SK-N-SH treated with all-trans-retinoic acid at 6 μM for 48 hours (cell line): ENCODE data around the gene NAT8L.

Experiments
- ATAC-seq: fragments of 200-7000 bp; cut with Tn5 transposase; 3 replicates; pipeline ENCODE4 v1.9.1; 2020; ENCODE audit warnings: mild to moderate bottlenecking, moderate library complexity
- ARNTL ChIP-seq: fragments of 450-650 bp; formaldehyde crosslinking; IDR thresholded peaks from 2 replicates; pipeline ENCODE4 v1.5.0; 2020; ENCODE audit warnings: low read depth, mild to moderate bottlenecking, moderate library complexity, borderline replicate concordance
- BACH2 ChIP-seq: fragments of 250-450 bp; sonication (Bioruptor Pico); IDR thresholded peaks from 2 replicates; pipeline ENCODE4 v1.9.0; 2021; ENCODE audit warnings: mild to moderate bottlenecking, borderline replicate concordance
- CREB5 ChIP-seq: fragments of 250-450 bp; sonication (Bioruptor Pico); IDR thresholded peaks from 2 replicates; pipeline ENCODE4 v1.5.1; 2020; ENCODE audit warnings: low read depth, mild to moderate bottlenecking, moderate library complexity
- CSDC2 ChIP-seq: fragments of 250-450 bp; sonication (Bioruptor Pico); IDR thresholded peaks from 2 replicates; pipeline ENCODE4 v1.5.0; 2020; ENCODE audit warnings: mild to moderate bottlenecking, moderate library complexity
- CSRNP3 ChIP-seq: fragments of 250-450 bp; sonication (Bioruptor Pico); IDR thresholded peaks from 2 replicates; pipeline ENCODE4 v1.5.1; 2021; ENCODE audit warnings: mild to moderate bottlenecking, moderate library complexity
- ESRRG ChIP-seq: fragments of 250-450 bp; sonication (Bioruptor Pico); IDR thresholded peaks from 2 replicates; pipeline ENCODE4 v1.6.1; 2021; ENCODE audit warnings: mild to moderate bottlenecking
- GLIS3 ChIP-seq: fragments of 250-450 bp; sonication (Bioruptor Pico); IDR thresholded peaks from 2 replicates; pipeline ENCODE4 v1.5.0; 2020; ENCODE audit warnings: mild to moderate bottlenecking, moderate library complexity
- ISL1 ChIP-seq: fragments of 250-450 bp; sonication (Bioruptor Pico); IDR thresholded peaks from 2 replicates; pipeline ENCODE4 v2.1.2; 2022; ENCODE audit warnings: mild to moderate bottlenecking, moderate library complexity
- OSR1 ChIP-seq: fragments of 250-450 bp; sonication (Bioruptor Pico); IDR thresholded peaks from 2 replicates; pipeline ENCODE4 v1.8.0; 2022; ENCODE audit warnings: moderate library complexity, mild to moderate bottlenecking, inconsistent platforms
- PATZ1 ChIP-seq: fragments of 250-450 bp; sonication (Bioruptor Pico); IDR thresholded peaks from 2 replicates; pipeline ENCODE4 v1.8.0; 2020; ENCODE audit warnings: mild to moderate bottlenecking, moderate library complexity, borderline replicate concordance
- POU6F1 ChIP-seq: fragments of 250-450 bp; sonication (Bioruptor Pico); IDR thresholded peaks from 2 replicates; pipeline ENCODE4 v1.8.0; 2021; ENCODE audit warnings: low read depth, mild to moderate bottlenecking, moderate library complexity, borderline replicate concordance
- PPARA ChIP-seq: fragments of 250-450 bp; sonication (Bioruptor Pico); IDR thresholded peaks from 2 replicates; pipeline ENCODE4 v1.5.0; 2020; ENCODE audit warnings: mild to moderate bottlenecking, borderline replicate concordance
- RARB ChIP-seq: fragments of 250-450 bp; sonication (Bioruptor Pico); IDR thresholded peaks from 2 replicates; pipeline ENCODE4 v1.8.0; 2021; ENCODE audit warnings: mild to moderate bottlenecking, moderate library complexity
- SNAI2 ChIP-seq: fragments of 250-450 bp; sonication (Bioruptor Pico); IDR thresholded peaks from 2 replicates; pipeline ENCODE4 v1.5.0; 2020; ENCODE audit warnings: mild to moderate bottlenecking, moderate library complexity
- TCF4 ChIP-seq: fragments of 250-450 bp; sonication (Bioruptor Pico); IDR thresholded peaks from 2 replicates; pipeline ENCODE4 v1.8.0; 2021; ENCODE audit warnings: mild to moderate bottlenecking, moderate library complexity, borderline replicate concordance
- TSHZ2 ChIP-seq: fragments of 250-450 bp; sonication (Bioruptor Pico); IDR thresholded peaks from 2 replicates; pipeline ENCODE4 v1.5.0; 2020; ENCODE audit warnings: mild to moderate bottlenecking, moderate library complexity
- ZC3H10 ChIP-seq: fragments of 250-450 bp; sonication (Bioruptor Pico); IDR thresholded peaks from 2 replicates; pipeline ENCODE4 v1.5.1; 2021; ENCODE audit warnings: mild to moderate bottlenecking, moderate library complexity
- ZFP3 ChIP-seq: fragments of 250-450 bp; sonication (Bioruptor Pico); IDR thresholded peaks from 2 replicates; pipeline ENCODE4 v1.5.0; 2020; ENCODE audit warnings: mild to moderate bottlenecking, moderate library complexity
- ZNF565 ChIP-seq: fragments of 450-650 bp; formaldehyde crosslinking; conservative IDR thresholded peaks from 2 replicates; pipeline ENCODE4 v1.5.0; 2020; ENCODE audit warnings: low read depth, mild to moderate bottlenecking, moderate library complexity
- ZNF70 ChIP-seq: fragments of 450-650 bp; formaldehyde crosslinking; IDR thresholded peaks from 2 replicates; pipeline ENCODE4 v1.5.0; 2020; ENCODE audit warnings: mild to moderate bottlenecking, moderate library complexity

NAT8L gene

GRCh38 chr4:2036866-2037265 lies 22.3 kb upstream of the NAT8L start:
- TF ChIP-seq TCF4 (CRISPR knock-in tag): no peak
- TF ChIP-seq ESRRG (CRISPR knock-in tag): no peak
- TF ChIP-seq TSHZ2 (CRISPR knock-in tag): no peak
- TF ChIP-seq POU6F1 (CRISPR knock-in tag): no peak
- no peak for TF ChIP-seq PPARA (CRISPR knock-in tag)
- no peak for TF ChIP-seq ZNF70 (CRISPR knock-in tag)
- no peak for TF ChIP-seq ZNF565
- TF ChIP-seq CSRNP3 (CRISPR knock-in tag): no peak
- TF ChIP-seq ZC3H10 (CRISPR knock-in tag): no peak
- TF ChIP-seq ZFP3: no peak
- TF ChIP-seq CREB5: no peak
- TF ChIP-seq RARB (CRISPR knock-in tag): no peak
- no peak for TF ChIP-seq PATZ1 (CRISPR knock-in tag)
- TF ChIP-seq ARNTL (CRISPR knock-in tag): no peak
- TF ChIP-seq GLIS3 (CRISPR knock-in tag): no peak
- TF ChIP-seq OSR1 (CRISPR knock-in tag): no peak
- TF ChIP-seq SNAI2: no peak
- no peak for TF ChIP-seq BACH2 (CRISPR knock-in tag)
- TF ChIP-seq, all 23 proteins: peak for 0
- no peak for ATAC-seq

- ATAC-seq: no peak
- TF ChIP-seq BACH2 (CRISPR knock-in tag) (no peak), PPARA (CRISPR knock-in tag) (no peak), CSDC2 (CRISPR knock-in tag) (no peak), ISL1 (CRISPR knock-in tag) (no peak), RARB (CRISPR knock-in tag) (no peak), PATZ1 (CRISPR knock-in tag) (no peak), CREB5 (no peak), ARNTL (CRISPR knock-in tag) (no peak), ZFP3 (no peak), ZC3H10 (CRISPR knock-in tag) (no peak)
Measured at GRCh38 chr4:2040391-2041238, 18.5 kb upstream of the NAT8L start.
